Spleen (tissue), 11 donors: ENCODE data around the gene RAB43. TPM values are rescaled to one million over a fixed set of nuclear protein-coding genes. Genes with fewer than 3 reads are reported as not detected.
A peak's percentile ranks its signal among the peaks of the same experiment; 100 is the strongest.

ENCODE experiments used
- DNase-seq: peaks from one replicate; pipeline ENCODE4 v3.0.0-alpha.2; 2020
- H3K27ac ChIP-seq, 8 donors: fragments of 200-600 bp; sonication (generic) in 7 of 8; 1 replicate in 4 of 8; 2 replicates in 4 of 8; pipeline versions ENCODE4 v1.5.0 to v1.8.0; 2016 to 2021; ENCODE audit warnings: inconsistent platforms in 4 of 8, mild to moderate bottlenecking in 4 of 8, moderate library complexity in 1 of 8
- H3K27me3 ChIP-seq, 7 donors: fragments of 200-600 bp; sonication (generic) in 6 of 7; replicated peaks in 1 of 7; 1 replicate in 4 of 7; 2 replicates in 3 of 7; pipeline versions ENCODE4 v1.5.0 to v1.8.0; 2016 to 2021; ENCODE audit warnings: inconsistent platforms in 3 of 7, mild to moderate bottlenecking in 1 of 7
- H3K36me3 ChIP-seq, 6 donors: fragments of 200-600 bp; sonication (generic) in 5 of 6; 1 replicate in 4 of 6; 2 replicates in 2 of 6; pipeline versions ENCODE4 v1.5.0 to v1.8.0; 2016 to 2021; ENCODE audit warnings: inconsistent platforms in 2 of 6
- H3K4me1 ChIP-seq, 6 donors: fragments of 200-600 bp; sonication (generic) in 5 of 6; 1 replicate in 3 of 6; 2 replicates in 3 of 6; pipeline versions ENCODE4 v1.5.0 to v1.8.0; 2016 to 2021; ENCODE audit warnings: inconsistent platforms in 3 of 6
- H3K4me3 ChIP-seq, 8 donors: fragments of 200-600 bp; sonication (generic) in 7 of 8; 1 replicate in 4 of 8; 2 replicates in 4 of 8; pipeline versions ENCODE4 v1.5.0 to v1.8.0; 2016 to 2021; ENCODE audit warnings: inconsistent platforms in 4 of 8, mild to moderate bottlenecking in 4 of 8, moderate library complexity in 2 of 8
- H3K9me3 ChIP-seq, 8 donors: fragments of 200-600 bp; sonication (generic) in 7 of 8; 1 replicate in 4 of 8; 2 replicates in 4 of 8; pipeline versions ENCODE4 v1.5.0 to v1.8.0; 2016 to 2021; ENCODE audit warnings: inconsistent platforms in 4 of 8
- POLR2A ChIP-seq, 3 donors: fragments of 450-650 bp; IDR thresholded peaks; one replicate each; pipeline ENCODE4 v1.5.1; 2017; ENCODE audit warnings: antibody characterized with exemption in 3 of 3, mild to moderate bottlenecking in 1 of 3
- POLR2AphosphoS5 ChIP-seq, 3 donors: sonication (generic); formaldehyde crosslinking; IDR thresholded peaks; one replicate each; pipeline ENCODE4 v1.5.1; 2017; ENCODE audit warnings: antibody characterized with exemption in 3 of 3
- WGBS, 5 donors: extraction: QIAGEN DNeasy Blood & Tissue Kit in 3 of 5; methylation state at CpG; one replicate each; pipeline versions ENCODE4 v1.1.5 to v1.1.7; 2013 to 2018; 5-methylcytosine and 5-hydroxymethylcytosine counted together
- intact Hi-C: fragments of 100-400 bp; cut with DNase I; formaldehyde crosslinking; loops from one replicate; pipeline ENCODE4 v1.15.0; 2023; ENCODE audit warnings: low total_unique reads
- polyA plus RNA-seq, 3 donors: library from polyadenylated mRNA; stranded (reverse); fragments of 200-250 nt; gene quantifications; one replicate each; pipeline ENCODE4 v1.2.1, GENCODE V29; 2013
- total RNA-seq, 7 donors: library from RNA; depleted of rRNA in 3 of 7; stranded (reverse); fragments of >200 nt in 3 of 7; fragmentation: NEBNext Ultra II Directional in 4 of 7; extraction: Animal tissue kit (Norgen Biotek cat#: 25700) in 4 of 7; gene quantifications; one replicate each; pipeline versions ENCODE4 v1.1.0 to v1.2.1, GENCODE V29; 2016 to 2021
- TF ChIP-seq, protein P1 (sequence below), 11 experiments: fragments of 200-600 bp in 7 of 11; fragments of 450-650 bp in 4 of 11; sonication (generic) in 4 of 11; IDR thresholded peaks in 8 of 11; conservative IDR thresholded peaks in 3 of 11; 1 replicate in 7 of 11; 2 replicates in 4 of 11; pipeline versions ENCODE4 v1.4.0 to v1.8.0; 2016 to 2021; ENCODE audit warnings: antibody characterized with exemption in 11 of 11, inconsistent platforms in 4 of 11, mild to moderate bottlenecking in 1 of 11
- donor health status: healthy with polysubstance abuse.
- donor health status: DM: no; HTN: no; CAD: no; lungs with moderate emphysema.
- donor health status: DM: no; HTN: no; CAD: no.
- donor health status: Bipolar disorder and iron deficiency.
- donor health status: healthy.
- donor health status: DM: no; HTN: no; CAD: no.
- donor health status: DM: yes; HTN: yes; CAD: no.

The RAB43 gene
- total and polyA plus RNA-seq, 10 donors, result 3.1 to 49.6 (median 29.7) TPM

DNA sequence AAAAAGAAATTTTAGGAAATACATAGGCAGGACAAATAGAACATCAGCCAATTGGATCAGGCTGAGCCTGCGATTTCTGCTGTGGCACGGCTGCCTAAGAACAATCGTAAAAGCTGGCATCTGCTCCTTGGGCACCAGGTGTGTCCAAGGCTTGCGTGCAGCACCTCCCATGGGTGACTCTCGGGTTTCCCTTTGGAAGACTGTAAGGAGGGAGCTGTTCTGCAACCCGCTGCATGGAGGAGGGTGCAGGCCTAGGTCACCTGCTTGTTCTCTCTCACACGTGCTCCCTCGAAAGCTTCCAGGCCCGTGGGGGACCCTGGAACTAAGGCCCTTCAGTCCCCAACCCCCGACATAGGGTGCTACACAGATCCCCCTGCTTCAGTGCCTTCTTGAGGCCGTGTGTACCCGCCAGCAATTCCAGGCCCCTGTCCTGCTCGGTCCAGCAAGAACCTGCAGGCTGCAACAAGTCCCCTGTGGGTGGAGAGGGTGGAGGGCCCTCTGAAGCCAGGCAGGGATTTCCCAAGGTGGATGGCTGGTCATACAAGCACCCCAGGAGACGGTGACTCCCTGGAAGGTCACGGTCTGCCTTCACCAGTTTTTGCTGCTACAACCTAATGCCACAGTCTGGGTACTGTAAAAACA is 57.6 kb downstream of the RAB43 start:
- peak; percentile 55 for DNase-seq
- no peak overlapping the region for H3K4me3 ChIP-seq
- 89 to 95% (median 92%) methylated on average over 8 to 15 of the region's 15 CpGs for WGBS, 5 donors
- H3K27me3 ChIP-seq, result peaks cover 0 to 31% (median 0%) of the 10 kb centered on the region in 7 donors
- TF ChIP-seq, protein P1, sequence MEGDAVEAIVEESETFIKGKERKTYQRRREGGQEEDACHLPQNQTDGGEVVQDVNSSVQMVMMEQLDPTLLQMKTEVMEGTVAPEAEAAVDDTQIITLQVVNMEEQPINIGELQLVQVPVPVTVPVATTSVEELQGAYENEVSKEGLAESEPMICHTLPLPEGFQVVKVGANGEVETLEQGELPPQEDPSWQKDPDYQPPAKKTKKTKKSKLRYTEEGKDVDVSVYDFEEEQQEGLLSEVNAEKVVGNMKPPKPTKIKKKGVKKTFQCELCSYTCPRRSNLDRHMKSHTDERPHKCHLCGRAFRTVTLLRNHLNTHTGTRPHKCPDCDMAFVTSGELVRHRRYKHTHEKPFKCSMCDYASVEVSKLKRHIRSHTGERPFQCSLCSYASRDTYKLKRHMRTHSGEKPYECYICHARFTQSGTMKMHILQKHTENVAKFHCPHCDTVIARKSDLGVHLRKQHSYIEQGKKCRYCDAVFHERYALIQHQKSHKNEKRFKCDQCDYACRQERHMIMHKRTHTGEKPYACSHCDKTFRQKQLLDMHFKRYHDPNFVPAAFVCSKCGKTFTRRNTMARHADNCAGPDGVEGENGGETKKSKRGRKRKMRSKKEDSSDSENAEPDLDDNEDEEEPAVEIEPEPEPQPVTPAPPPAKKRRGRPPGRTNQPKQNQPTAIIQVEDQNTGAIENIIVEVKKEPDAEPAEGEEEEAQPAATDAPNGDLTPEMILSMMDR (IDR thresholded peaks at IDR 0.05 in 8 of 11, conservative IDR thresholded peaks at IDR 0.05 in 3 of 11), result no peak
- TF ChIP-seq POLR2A (IDR thresholded peaks at IDR 0.05), result no peak
- no peak for TF ChIP-seq POLR2AphosphoS5 (IDR thresholded peaks at IDR 0.05)
- peaks cover 0 to 3% (median 0%) of the 10 kb centered on the region in 8 donors for H3K9me3 ChIP-seq
- H3K27ac ChIP-seq, result no peak overlapping the region
- peaks cover 0 to 32% (median 20%) of the 10 kb centered on the region in 6 donors for H3K4me1 ChIP-seq
- intact Hi-C loops, result no loop called here
- no peaks in the 10 kb centered on the region for H3K36me3 ChIP-seq

DNA sequence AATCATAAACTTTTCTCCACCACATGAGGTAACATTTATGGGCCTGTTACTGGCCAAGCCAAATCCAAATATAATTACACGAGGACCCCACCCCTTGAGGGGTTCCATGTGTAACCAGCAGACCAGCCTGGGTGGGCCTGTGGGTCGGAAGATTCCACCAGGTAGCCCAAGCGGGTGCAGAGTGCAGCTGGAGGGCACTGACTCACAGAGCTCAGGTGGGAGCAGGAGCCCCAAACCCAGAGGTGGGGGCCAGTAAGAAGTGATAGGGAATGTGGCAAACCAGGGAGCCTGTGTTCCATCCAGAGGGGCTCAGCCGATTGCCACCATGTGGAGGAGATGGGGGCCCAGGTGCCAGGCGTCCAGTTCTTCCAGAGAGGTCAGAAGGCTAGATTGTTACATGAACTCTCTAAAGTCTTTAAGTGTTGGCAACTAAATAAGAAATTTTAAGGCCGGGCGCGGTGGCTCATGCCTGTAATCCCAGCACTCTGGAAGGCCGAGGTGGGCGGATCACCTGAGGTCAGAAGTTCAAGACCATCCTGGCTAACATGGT is 58.4 kb downstream of the RAB43 start:
- Histone ChIP-seq H3K4me3 (no peak overlapping the region), H3K9me3 (peaks cover 0 to 3% (median 0%) of the 10 kb centered on the region in 8 donors), H3K36me3 (no peaks in the 10 kb centered on the region), H3K27me3 (peaks cover 0 to 25% (median 0%) of the 10 kb centered on the region in 7 donors), H3K27ac (no peak overlapping the region), H3K4me1 (peaks cover 0 to 30% (median 13%) of the 10 kb centered on the region in 6 donors)
- DNase-seq, result peak; percentile 40
- TF ChIP-seq POLR2AphosphoS5 (IDR thresholded peaks at IDR 0.05) (no peak), POLR2A (IDR thresholded peaks at IDR 0.05) (no peak)
- TF ChIP-seq, protein P1 (IDR thresholded peaks at IDR 0.05 in 8 of 11, conservative IDR thresholded peaks at IDR 0.05 in 3 of 11), result no peak
- 88 to 96% (median 91%) methylated on average over 10 of the region's 10 CpGs for WGBS, 5 donors
- intact Hi-C loops, result no loop called here

DNA sequence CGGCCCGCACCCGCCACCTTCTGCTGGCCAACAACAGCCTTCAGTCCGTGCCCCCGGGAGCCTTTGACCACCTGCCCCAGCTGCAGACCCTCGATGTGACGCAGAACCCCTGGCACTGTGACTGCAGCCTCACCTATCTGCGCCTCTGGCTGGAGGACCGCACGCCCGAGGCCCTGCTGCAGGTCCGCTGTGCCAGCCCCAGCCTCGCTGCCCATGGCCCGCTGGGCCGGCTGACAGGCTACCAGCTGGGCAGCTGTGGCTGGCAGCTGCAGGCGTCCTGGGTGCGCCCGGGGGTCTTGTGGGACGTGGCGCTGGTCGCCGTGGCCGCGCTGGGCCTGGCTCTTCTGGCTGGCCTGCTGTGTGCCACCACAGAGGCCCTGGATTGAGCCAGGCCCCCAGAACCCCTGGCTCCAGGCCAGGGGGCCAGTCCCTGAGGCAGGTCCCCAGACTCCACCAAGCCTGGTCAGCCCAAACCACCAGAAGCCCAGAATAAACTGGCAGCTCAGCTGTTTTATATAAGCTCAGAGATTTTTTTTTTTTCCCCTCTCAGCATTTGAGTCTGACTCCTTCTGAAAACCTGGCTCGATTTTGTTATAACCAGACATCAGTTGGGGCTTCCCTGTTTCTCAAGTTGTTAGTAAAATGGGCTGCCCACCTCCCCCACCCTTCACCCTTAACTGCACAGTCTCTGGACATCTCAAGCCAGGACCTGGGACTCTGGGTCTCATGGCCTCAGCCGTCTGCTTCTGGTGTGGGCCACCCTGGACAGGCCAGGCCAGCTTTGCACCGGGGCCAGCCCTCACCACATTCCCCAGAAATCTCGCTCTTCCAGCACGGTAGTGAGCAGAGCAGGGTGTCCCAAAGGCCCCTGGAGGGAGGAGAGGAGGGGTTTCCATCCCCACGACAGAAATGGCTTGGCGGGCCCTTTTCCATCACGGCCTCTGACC is 59.4 kb downstream of the RAB43 start:
- H3K9me3 ChIP-seq, result no peaks in the 10 kb centered on the region
- no peak overlapping the region for H3K27ac ChIP-seq
- no peak overlapping the region for H3K4me3 ChIP-seq
- no peaks in the 10 kb centered on the region for H3K36me3 ChIP-seq
- 91 to 95% (median 92%) methylated on average over 10 to 32 of the region's 32 CpGs for WGBS, 5 donors
- TF ChIP-seq POLR2A (IDR thresholded peaks at IDR 0.05), result no peak
- TF ChIP-seq, protein P1 (IDR thresholded peaks at IDR 0.05 in 8 of 11, conservative IDR thresholded peaks at IDR 0.05 in 3 of 11), result no peak
- TF ChIP-seq POLR2AphosphoS5 (IDR thresholded peaks at IDR 0.05), result no peak
- peak; percentile 62 for DNase-seq
- peaks cover 0 to 18% (median 0%) of the 10 kb centered on the region in 7 donors for H3K27me3 ChIP-seq
- intact Hi-C loops, result no loop called here
- H3K4me1 ChIP-seq, result peaks cover 0 to 25% (median 10%) of the 10 kb centered on the region in 6 donors
